Measurements from ENCODE around the gene TMEM178B. TPM values are rescaled to one million over a fixed set of nuclear protein-coding genes. Genes with fewer than 3 reads are reported as not detected.

The TMEM178B gene
- total and polyA plus RNA-seq, 10 of the 15 experiments (the other 5 are each of a cell fraction or from before 2014, with no cell fraction given), result 0.01 to 1.1 (median 0.04) TPM; not detected in 2

DNA sequence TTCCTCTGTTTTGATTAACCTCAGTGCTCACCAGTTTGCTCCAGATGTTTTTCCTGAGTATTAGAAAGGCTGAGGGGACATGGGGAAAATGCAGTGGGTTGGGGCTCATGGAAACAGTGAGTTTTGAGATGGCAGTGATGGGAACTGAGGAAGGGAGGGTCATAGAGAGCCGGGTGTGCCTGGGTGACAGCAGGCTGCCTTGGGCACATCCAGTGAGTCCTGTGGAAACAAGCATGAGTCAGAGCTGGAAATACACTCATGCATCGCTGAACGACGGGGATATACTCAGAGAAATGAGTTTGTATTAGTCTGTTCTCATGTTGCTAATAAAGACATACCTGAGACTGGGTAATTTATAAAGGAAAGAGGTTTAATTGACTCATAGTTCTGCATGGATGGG, 202.2 kb downstream of the TMEM178B start:
- Histone ChIP-seq H3K4me3 (no peak overlapping the region), H4K20me1 (ENCODE audit: control insufficient read depth, insufficient read depth) (no peaks in the 10 kb centered on the region), H3K79me2 (ENCODE audit: control insufficient read depth, insufficient read depth, low read length) (no peaks in the 10 kb centered on the region), H3K9me3 (replicated peaks; ENCODE audit: control insufficient read depth, insufficient read depth, low read length) (no peaks in the 10 kb centered on the region; the same call in 2 of the 3 replicates), H2AFZ (ENCODE audit: control insufficient read depth, low read depth, low read length) (no peak overlapping the region), H3K4me2 (ENCODE audit: control insufficient read depth, insufficient read depth) (no peak overlapping the region), H3K27me3 (replicated peaks in 1 of 2; ENCODE audit: control insufficient read depth in 2 of 2, insufficient read depth in 2 of 2, low read length in 1 of 2) (no peaks in the 10 kb centered on the region), H3K36me3 (ENCODE audit: control insufficient read depth in 2 of 2, insufficient read depth in 2 of 2, low read length in 1 of 2) (no peaks in the 10 kb centered on the region), H3K27ac (ENCODE audit: control insufficient read depth, insufficient read depth) (no peak overlapping the region), H3K9ac (ENCODE audit: control insufficient read depth, insufficient read depth, low read length) (no peak overlapping the region), H3K4me1 (ENCODE audit: control insufficient read depth, insufficient read depth, low read length) (no peaks in the 10 kb centered on the region)
- ATAC-seq, result no peak
- CTCF ChIA-PET, result interaction anchor here (1.5 kb wide), 1 partner anchor 257 kb away, joined by 5 read pairs; no protein-coding TSS in a partner anchor
- POLR2A ChIA-PET, result no interaction called here
- FAIRE-seq, result no peak
- TF ChIP-seq CBX5 (IDR thresholded peaks at IDR 0.05; ENCODE audit: low read depth), result no peak
- TF ChIP-seq, protein P1, sequence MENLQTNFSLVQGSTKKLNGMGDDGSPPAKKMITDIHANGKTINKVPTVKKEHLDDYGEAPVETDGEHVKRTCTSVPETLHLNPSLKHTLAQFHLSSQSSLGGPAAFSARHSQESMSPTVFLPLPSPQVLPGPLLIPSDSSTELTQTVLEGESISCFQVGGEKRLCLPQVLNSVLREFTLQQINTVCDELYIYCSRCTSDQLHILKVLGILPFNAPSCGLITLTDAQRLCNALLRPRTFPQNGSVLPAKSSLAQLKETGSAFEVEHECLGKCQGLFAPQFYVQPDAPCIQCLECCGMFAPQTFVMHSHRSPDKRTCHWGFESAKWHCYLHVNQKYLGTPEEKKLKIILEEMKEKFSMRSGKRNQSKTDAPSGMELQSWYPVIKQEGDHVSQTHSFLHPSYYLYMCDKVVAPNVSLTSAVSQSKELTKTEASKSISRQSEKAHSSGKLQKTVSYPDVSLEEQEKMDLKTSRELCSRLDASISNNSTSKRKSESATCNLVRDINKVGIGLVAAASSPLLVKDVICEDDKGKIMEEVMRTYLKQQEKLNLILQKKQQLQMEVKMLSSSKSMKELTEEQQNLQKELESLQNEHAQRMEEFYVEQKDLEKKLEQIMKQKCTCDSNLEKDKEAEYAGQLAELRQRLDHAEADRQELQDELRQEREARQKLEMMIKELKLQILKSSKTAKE (IDR thresholded peaks at IDR 0.05; ENCODE audit: low read depth, poor library complexity, severe bottlenecking), result no peak
- TF ChIP-seq CBX3 (IDR thresholded peaks at IDR 0.05; ENCODE audit: borderline replicate concordance, low read depth), result no peak
- no peak for TF ChIP-seq STAT3 (IDR thresholded peaks at IDR 0.05; ENCODE audit: low read depth, low read length)
- TF ChIP-seq NRF1 (conservative IDR thresholded peaks at IDR 0.05; ENCODE audit: low read depth, low read length), result no peak
- no TSS peak for BruUV-seq (replicated peaks)
- WGBS (ENCODE audit: insufficient coverage, insufficient replicate concordance, low lambda C conversion rate, missing lambda C conversion rate), result 15% methylated on average over 4 of the region's 4 CpGs
- intact Hi-C loops (cut with micrococcal nuclease; ENCODE audit: unreplicated experiment), result no loop called here
- RAD21 ChIA-PET (ENCODE audit: unreplicated experiment), result no interaction called here
- no peak for DNase-seq (ENCODE audit: low read depth, low spot score)
- SMC1A ChIA-PET (ENCODE audit: uncharacterized antibody, unreplicated experiment), result no interaction called here
- in situ Hi-C loops (cut with MboI), result no loop called here

DNA sequence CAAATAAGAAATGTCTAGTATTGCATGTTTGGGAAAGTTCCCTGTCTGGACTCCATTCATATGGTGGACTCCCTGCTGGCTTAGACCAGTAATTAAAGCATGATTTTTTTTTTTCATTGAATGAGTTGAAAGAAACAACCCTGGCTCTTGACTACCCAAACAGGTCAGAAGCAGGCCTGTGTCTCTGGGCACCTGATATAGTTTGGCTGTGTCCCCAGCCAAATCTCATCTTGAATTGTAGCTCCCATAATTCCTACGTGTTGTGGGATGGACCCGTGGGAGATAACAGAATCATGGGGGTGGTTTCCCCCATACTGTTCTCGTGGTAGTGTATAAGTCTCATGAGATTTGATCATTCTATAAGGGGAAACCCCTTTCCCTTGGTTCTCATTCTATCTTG, 206.2 kb downstream of the TMEM178B start:
- RAD21 ChIA-PET (ENCODE audit: unreplicated experiment), result no interaction called here
- SMC1A ChIA-PET (ENCODE audit: uncharacterized antibody, unreplicated experiment), result interaction anchor here (0.6 to 1.7 kb wide), 3 partner anchors 13 to 369 kb away, joined by 3 to 5 read pairs (median 3); no protein-coding TSS in a partner anchor
- H4K20me1 ChIP-seq (ENCODE audit: control insufficient read depth, insufficient read depth), result no peaks in the 10 kb centered on the region
- H3K9me3 ChIP-seq (replicated peaks; ENCODE audit: control insufficient read depth, insufficient read depth, low read length), result no peaks in the 10 kb centered on the region; the same call in 2 of the 3 replicates
- H3K4me2 ChIP-seq (ENCODE audit: control insufficient read depth, insufficient read depth), result no peak overlapping the region
- no peak overlapping the region for H3K27ac ChIP-seq (ENCODE audit: control insufficient read depth, insufficient read depth)
- in situ Hi-C loops (cut with MboI) (no loop called here), intact Hi-C loops (cut with micrococcal nuclease; ENCODE audit: unreplicated experiment) (no loop called here)
- no peaks in the 10 kb centered on the region for H3K27me3 ChIP-seq (replicated peaks in 1 of 2; ENCODE audit: control insufficient read depth in 2 of 2, insufficient read depth in 2 of 2, low read length in 1 of 2)
- FAIRE-seq (no peak), ATAC-seq (no peak), DNase-seq (ENCODE audit: low read depth, low spot score) (no peak)
- H3K4me3 ChIP-seq, result no peak overlapping the region
- no peaks in the 10 kb centered on the region for H3K4me1 ChIP-seq (ENCODE audit: control insufficient read depth, insufficient read depth, low read length)
- no peak overlapping the region for H2AFZ ChIP-seq (ENCODE audit: control insufficient read depth, low read depth, low read length)
- WGBS (ENCODE audit: insufficient coverage, insufficient replicate concordance, low lambda C conversion rate, missing lambda C conversion rate), result 0% methylated on average over 3 of the region's 3 CpGs
- CTCF ChIA-PET, result no interaction called here
- TF ChIP-seq IKZF1 (conservative IDR thresholded peaks at IDR 0.05) (0 out of 2 replicates have a peak, but pooled peaks have one; percentile 14), ZZZ3 (IDR thresholded peaks at IDR 0.05; ENCODE audit: control insufficient read depth, insufficient read length, low read depth) (no peak), MYC (IDR thresholded peaks at IDR 0.05; ENCODE audit: insufficient read depth, insufficient read length, insufficient replicate concordance, low read length, severe bottlenecking) (no peak), MEF2B (IDR thresholded peaks at IDR 0.05; ENCODE audit: partially characterized antibody, poor library complexity, severe bottlenecking) (peak; percentile 74)
- POLR2A ChIA-PET, result no interaction called here
- no peaks in the 10 kb centered on the region for H3K36me3 ChIP-seq (ENCODE audit: control insufficient read depth in 2 of 2, insufficient read depth in 2 of 2, low read length in 1 of 2)
- no peak overlapping the region for H3K9ac ChIP-seq (ENCODE audit: control insufficient read depth, insufficient read depth, low read length)
- no TSS peak for BruUV-seq (replicated peaks)
- H3K79me2 ChIP-seq (ENCODE audit: control insufficient read depth, insufficient read depth, low read length), result no peaks in the 10 kb centered on the region

All from GM12878 (cell line).